Mucosa of descending colon (tissue), 3 donors: Measurements from ENCODE around the gene CCDC201. TPM values are rescaled to one million over a fixed set of nuclear protein-coding genes. Genes with fewer than 3 reads are reported as not detected.

ENCODE experiments used
- ATAC-seq: fragments of 200-7000 bp; cut with Tn5 transposase; one replicate; pipeline ENCODE4 v1.9.1; 2020; ENCODE audit warnings: mild to moderate bottlenecking, moderate library complexity
- DNase-seq, 3 donors: peaks; one replicate each; pipeline ENCODE4 v3.0.0-alpha.2; 2020
- H3K36me3 ChIP-seq: fragments of 200-600 bp; one replicate; pipeline ENCODE4 v1.8.0; 2021; ENCODE audit warnings: low read depth, mild to moderate bottlenecking
- H3K4me1 ChIP-seq: fragments of 200-600 bp; one replicate; pipeline ENCODE4 v1.8.0; 2021; ENCODE audit warnings: low read depth, mild to moderate bottlenecking
- H3K4me3 ChIP-seq: fragments of 200-600 bp; one replicate; pipeline ENCODE4 v1.8.0; 2021; ENCODE audit warnings: mild to moderate bottlenecking
- H3K9me3 ChIP-seq: fragments of 200-600 bp; one replicate; pipeline ENCODE4 v1.8.0; 2021; ENCODE audit warnings: mild to moderate bottlenecking
- intact Hi-C, 2 donors: fragments of 100-400 bp; cut with DNase I in 1 of 2; cut with micrococcal nuclease in 1 of 2; formaldehyde crosslinking; loops; one replicate each; pipeline versions ENCODE4 v1.11.0 to v1.11.1; 2022; cut with DNase I, micrococcal nuclease
- total RNA-seq, 3 donors: library from RNA; stranded (reverse); fragmentation: NEBNext Ultra II Directional in 2 of 3; extraction: Animal tissue kit (Norgen Biotek cat#: 25700) in 2 of 3; gene quantifications; one replicate each; pipeline versions ENCODE4 v1.2.1 to v1.2.4, GENCODE V29; 2021 to 2023
- TF ChIP-seq, protein P1 (sequence below): fragments of 200-600 bp; IDR thresholded peaks from one replicate; pipeline ENCODE4 v1.8.0; 2022; ENCODE audit warnings: antibody characterized with exemption, mild to moderate bottlenecking
- donor health status: DM: no; HTN: no; CAD: no; lungs with moderate emphysema.
- donor health status: DM: no; HTN: no; CAD: no.
- donor health status: DM: no; HTN: yes; CAD: no.

Gene CCDC201
- total RNA-seq, 3 donors from 2014 or later, result not detected

DNA sequence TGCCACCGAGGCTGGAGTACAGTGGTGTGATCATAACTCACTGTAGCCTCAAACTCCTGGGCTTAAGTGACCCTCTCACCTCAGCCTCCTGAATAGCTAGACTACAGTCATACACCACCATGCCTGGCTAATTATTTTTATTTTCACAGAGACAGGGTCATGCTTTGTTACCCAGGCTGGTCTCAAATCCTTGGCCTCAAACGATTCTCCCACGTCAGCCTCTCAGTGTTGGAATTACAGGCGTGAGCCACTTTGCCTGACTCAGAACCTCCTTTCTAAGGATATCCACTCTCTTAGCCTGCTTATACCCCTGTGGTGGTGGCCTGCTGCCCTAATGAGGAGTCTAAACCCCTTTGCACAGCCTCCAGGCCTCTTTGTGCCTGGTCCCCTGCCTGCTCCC is 11.3 kb upstream of the CCDC201 start:
- intact Hi-C loops, result no loop called here
- Histone ChIP-seq H3K36me3 (no peaks in the 10 kb centered on the region), H3K4me1 (no peaks in the 10 kb centered on the region), H3K9me3 (no peaks in the 10 kb centered on the region), H3K4me3 (no peak overlapping the region)
- TF ChIP-seq, protein P1, sequence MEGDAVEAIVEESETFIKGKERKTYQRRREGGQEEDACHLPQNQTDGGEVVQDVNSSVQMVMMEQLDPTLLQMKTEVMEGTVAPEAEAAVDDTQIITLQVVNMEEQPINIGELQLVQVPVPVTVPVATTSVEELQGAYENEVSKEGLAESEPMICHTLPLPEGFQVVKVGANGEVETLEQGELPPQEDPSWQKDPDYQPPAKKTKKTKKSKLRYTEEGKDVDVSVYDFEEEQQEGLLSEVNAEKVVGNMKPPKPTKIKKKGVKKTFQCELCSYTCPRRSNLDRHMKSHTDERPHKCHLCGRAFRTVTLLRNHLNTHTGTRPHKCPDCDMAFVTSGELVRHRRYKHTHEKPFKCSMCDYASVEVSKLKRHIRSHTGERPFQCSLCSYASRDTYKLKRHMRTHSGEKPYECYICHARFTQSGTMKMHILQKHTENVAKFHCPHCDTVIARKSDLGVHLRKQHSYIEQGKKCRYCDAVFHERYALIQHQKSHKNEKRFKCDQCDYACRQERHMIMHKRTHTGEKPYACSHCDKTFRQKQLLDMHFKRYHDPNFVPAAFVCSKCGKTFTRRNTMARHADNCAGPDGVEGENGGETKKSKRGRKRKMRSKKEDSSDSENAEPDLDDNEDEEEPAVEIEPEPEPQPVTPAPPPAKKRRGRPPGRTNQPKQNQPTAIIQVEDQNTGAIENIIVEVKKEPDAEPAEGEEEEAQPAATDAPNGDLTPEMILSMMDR, result no peak
- ATAC-seq (no peak), DNase-seq (no peak)

DNA sequence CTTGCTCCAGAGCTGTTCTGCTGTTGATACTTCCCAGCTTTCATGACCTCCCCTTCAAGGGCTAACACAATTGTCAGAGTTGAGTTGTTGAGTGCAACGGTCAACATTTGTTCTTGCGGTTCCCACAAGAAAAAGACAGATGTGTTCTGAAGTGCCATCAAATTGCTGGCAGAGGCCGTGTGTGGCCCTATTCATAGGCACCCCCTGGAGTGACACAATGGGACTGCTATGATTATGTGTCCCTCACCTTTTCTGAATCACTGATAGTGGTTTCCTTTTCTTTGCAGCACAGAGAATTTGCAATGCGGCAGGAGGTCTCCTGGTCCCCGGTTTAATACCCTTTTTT is 9.6 kb upstream of the CCDC201 start:
- Histone ChIP-seq H3K9me3 (no peaks in the 10 kb centered on the region), H3K36me3 (no peaks in the 10 kb centered on the region), H3K4me3 (no peak overlapping the region), H3K4me1 (no peaks in the 10 kb centered on the region)
- DNase-seq, result no peak
- TF ChIP-seq, protein P1, result no peak
- no peak for ATAC-seq
- intact Hi-C loops, result no loop called here

DNA sequence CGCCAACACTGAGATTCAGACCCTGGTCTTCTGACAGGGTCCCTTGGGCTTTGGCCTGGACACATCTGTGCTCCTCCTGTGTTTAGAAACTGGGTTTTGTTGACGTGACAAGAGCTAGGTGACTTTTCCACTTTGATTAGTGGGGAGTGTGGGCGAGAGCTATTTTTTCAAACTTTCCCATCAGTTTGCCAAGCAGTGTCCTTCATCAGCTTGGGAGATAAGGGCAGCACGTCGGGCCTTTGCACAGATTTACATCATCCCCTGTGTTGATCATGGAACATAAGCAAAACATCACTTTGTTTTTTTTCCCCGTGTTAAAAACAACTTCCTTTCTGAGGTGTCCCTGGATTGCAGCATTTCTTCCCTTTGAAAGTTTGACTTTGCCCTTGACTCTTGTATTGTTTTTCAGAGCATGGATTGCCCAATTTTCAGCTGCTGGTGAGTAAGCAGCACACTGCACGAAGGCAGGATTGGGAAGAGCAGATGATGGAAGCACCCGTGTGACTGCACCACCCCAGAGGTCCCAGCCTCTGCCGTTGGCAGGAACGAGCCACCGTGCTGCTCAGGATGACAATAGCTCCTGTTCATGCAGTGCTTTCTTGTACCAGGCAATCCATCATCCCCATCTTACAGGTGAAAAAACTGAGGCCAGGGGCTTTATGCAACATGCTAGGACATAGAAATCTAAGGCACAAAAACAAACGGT is 9.0 kb upstream of the CCDC201 start:
- intact Hi-C loops, result no loop called here

GRCh38 chr7:45881280-45881758 is 8.4 kb upstream of the CCDC201 start:
- DNase-seq, result no peak
- ATAC-seq, result no peak
- no peaks in the 10 kb centered on the region for H3K36me3 ChIP-seq
- H3K4me3 ChIP-seq, result no peak overlapping the region
- intact Hi-C loops, result no loop called here
- no peaks in the 10 kb centered on the region for H3K9me3 ChIP-seq
- TF ChIP-seq, protein P1, result no peak
- H3K4me1 ChIP-seq, result no peaks in the 10 kb centered on the region

More for the DNA sequence above, 9.0 kb upstream of the CCDC201 start:
- no peak for ATAC-seq
- no peaks in the 10 kb centered on the region for H3K36me3 ChIP-seq
- no peak overlapping the region for H3K4me3 ChIP-seq
- no peak for DNase-seq
- no peaks in the 10 kb centered on the region for H3K9me3 ChIP-seq
- TF ChIP-seq, protein P1, result no peak
- H3K4me1 ChIP-seq, result no peaks in the 10 kb centered on the region

DNA sequence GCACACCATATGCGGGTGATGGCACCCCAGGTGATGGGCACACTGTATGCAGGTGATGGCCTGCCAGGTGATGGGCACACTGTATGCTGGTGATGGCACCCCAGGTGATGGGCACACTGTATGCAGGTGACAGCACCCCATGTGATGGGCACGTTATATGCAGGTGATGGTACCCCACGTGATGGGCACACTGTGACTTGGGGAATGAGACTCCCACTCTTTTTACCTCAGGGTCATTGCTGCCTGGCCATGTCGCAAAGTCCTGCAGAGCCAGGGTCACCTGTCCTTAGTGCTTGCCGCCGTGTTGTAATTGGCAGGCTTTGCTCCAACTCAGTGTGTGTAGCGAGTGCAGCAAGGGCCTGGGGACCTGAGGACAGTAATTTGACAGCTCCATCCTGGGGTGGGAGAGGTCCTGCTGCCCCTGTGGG is 7.6 kb upstream of the CCDC201 start:
- Histone ChIP-seq H3K36me3 (no peaks in the 10 kb centered on the region), H3K9me3 (no peaks in the 10 kb centered on the region), H3K4me3 (no peak overlapping the region), H3K4me1 (no peaks in the 10 kb centered on the region)
- TF ChIP-seq, protein P1, result no peak
- no peak for ATAC-seq
- DNase-seq, result no peak
- intact Hi-C loops, result no loop called here
